ENCODE results near the gene SORD. TPM values are rescaled to one million over a fixed set of nuclear protein-coding genes. Genes with fewer than 3 reads are reported as not detected.
"Not testable (repeated sequence)": the region's sequence is repeated elsewhere in the genome, so short reads cannot be mapped to it uniquely, and the experiment has no call there.

SORD gene
- total RNA-seq (2014; rRNA removed; shearing (Covaris generic)): 53.1 and 58.4 TPM in 2 replicates

DNA sequence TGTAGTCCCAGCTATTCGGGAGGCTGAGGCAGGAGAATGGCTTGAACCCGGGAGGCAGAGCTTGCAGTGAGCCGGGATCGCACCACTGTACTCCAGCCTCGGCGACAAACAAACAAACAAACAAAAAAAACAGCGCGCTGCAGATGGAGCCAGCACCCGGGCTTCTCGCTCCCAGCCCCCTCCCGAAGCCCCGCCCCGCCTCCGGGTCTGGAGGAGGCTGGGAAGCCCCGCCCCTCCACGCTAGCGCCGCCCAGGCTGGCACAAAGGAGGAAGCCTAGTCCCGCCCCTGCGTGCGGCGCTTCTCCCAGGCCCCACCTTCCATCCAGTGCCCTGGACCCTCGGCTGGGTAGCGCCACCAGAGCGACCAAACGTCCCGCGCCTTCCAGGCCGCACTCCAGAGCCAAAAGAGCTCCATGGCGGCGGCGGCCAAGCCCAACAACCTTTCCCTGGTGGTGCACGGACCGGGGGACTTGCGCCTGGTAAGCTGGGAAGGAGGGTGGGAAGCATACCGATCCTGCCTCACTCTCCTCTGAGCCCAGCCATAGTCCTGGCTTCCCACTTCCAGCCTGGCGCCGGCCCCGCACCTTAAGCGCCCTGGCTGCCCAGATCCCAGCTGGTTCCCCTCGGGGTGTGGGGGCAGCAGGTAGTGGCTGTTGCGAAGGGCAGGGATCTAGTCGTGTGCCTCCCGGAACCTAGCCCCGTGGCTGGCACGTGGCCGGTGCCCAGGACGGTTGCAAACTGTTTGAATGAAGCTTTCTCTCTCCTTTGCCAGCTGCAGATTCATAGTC is at the start of gene SORD:
SORD (plus strand) TSS at position 325 of the 788 bp plus-strand sequence; CDS start at position 414, 89 bp downstream.
- DNase-seq: peak; percentile 99
- peaks cover 2% of the 10 kb centered on the region for H3K27me3 ChIP-seq (ENCODE audit: control insufficient read depth, insufficient read depth, low read length)
- H3K36me3 ChIP-seq (replicated peaks; ENCODE audit: control insufficient read depth, insufficient read depth, low read length): no peaks in the 10 kb centered on the region
- peak within 1 kb of the TSS; percentile 87 for H3K4me3 ChIP-seq (ENCODE audit: insufficient read depth, low read depth, low read length)

DNA sequence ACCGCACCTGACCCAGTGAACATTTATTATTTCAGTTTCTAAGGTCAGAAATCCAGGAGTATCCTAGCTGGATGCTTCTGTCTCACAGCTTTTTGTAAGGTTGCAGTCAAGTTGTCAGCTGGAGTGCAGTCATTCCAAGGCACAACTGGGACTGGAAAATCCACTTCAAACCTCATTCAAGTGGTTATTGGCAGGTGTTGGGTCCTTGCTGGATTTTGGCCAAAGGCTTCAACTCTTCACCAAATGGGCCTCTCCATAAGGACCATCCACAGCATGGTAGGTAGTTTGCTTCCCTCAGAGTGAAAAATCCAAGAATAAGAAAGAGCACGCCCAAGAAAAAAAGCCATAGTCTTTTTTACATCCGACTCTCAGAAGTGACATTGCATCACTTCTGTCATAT is 46.8 kb upstream of the SORD start:
- H3K4me3 ChIP-seq (ENCODE audit: insufficient read depth, low read depth, low read length); DNase-seq; H3K27me3 ChIP-seq (ENCODE audit: control insufficient read depth, insufficient read depth, low read length); H3K36me3 ChIP-seq (replicated peaks; ENCODE audit: control insufficient read depth, insufficient read depth, low read length): not testable (repeated sequence)

DNA sequence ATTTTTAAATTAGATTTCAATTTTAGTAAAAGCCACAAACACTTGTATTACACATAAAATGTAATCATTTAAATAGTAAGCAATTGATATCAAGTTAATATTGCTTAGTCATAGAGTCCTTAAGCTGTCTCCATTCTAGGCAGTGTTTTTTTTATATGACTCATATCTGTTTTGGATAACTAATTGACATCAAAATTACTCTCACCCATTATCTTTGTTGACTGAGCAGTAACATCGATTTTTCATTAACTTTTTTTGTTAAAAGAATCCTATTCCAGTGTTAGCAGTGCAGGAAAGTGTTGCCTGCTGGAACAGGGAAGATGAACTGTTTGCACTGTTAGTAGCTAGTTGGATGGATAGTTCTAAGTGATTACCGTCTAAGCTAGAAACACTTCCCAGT is 45.2 kb upstream of the SORD start:
- not testable (repeated sequence) for H3K36me3 ChIP-seq (replicated peaks; ENCODE audit: control insufficient read depth, insufficient read depth, low read length); H3K27me3 ChIP-seq (ENCODE audit: control insufficient read depth, insufficient read depth, low read length); H3K4me3 ChIP-seq (ENCODE audit: insufficient read depth, low read depth, low read length); DNase-seq

DNA sequence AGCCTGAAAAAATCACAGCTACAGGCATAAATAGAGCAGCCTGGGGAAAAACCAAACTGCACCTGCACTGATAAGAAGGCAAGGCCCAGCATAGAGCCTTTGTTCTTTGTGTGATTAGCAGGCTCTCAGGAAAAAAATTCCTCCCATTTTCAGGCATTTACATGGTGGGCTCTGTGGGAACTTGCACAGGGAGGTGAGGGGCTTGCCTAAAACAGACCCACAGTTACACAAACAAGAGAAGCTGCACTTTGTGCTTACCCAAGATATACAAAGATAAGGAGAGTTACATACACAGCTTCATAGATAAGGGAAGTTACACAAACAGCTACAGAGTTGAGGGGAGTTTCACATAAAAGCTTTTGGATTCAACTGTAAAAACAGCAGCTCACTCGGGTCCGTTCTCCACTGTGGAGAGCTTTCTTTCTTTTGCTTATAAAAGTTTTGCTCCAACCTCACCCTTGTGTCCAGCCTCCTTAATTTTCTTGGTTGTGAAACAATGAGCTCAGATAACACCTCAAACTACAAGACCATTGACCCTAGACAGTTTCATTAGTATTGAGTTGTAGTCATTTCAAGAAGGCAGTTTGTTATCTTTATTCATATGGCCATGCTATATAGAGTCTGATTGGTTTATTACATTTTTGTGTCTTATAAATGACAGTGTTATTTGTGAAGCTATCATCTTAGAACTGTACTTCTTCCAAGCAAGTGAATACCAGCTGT is 43.2 kb upstream of the SORD start:
- H3K4me3 ChIP-seq (ENCODE audit: insufficient read depth, low read depth, low read length); H3K36me3 ChIP-seq (replicated peaks; ENCODE audit: control insufficient read depth, insufficient read depth, low read length); DNase-seq; H3K27me3 ChIP-seq (ENCODE audit: control insufficient read depth, insufficient read depth, low read length): not testable (repeated sequence)

DNA sequence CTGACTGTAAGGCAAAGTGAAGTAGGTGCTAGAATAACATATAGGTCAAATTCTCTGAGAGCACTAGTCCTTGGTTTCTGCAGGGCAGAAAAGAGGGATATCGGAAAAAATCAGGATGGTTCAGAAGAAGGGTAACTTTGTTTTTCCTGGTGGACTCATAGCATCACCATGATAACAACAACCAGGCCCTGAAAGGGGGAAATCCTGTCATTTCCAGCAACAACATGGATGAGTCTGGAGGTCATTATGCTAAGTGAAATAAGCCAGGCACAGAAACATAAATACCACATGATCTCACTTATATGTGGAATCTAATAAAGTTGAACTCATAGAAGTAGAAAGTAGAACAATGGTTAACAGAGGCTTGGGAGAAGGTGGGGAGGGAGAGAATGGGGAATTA is 38.9 kb upstream of the SORD start:
- DNase-seq; H3K36me3 ChIP-seq (replicated peaks; ENCODE audit: control insufficient read depth, insufficient read depth, low read length); H3K27me3 ChIP-seq (ENCODE audit: control insufficient read depth, insufficient read depth, low read length); H3K4me3 ChIP-seq (ENCODE audit: insufficient read depth, low read depth, low read length): not testable (repeated sequence)

DNA sequence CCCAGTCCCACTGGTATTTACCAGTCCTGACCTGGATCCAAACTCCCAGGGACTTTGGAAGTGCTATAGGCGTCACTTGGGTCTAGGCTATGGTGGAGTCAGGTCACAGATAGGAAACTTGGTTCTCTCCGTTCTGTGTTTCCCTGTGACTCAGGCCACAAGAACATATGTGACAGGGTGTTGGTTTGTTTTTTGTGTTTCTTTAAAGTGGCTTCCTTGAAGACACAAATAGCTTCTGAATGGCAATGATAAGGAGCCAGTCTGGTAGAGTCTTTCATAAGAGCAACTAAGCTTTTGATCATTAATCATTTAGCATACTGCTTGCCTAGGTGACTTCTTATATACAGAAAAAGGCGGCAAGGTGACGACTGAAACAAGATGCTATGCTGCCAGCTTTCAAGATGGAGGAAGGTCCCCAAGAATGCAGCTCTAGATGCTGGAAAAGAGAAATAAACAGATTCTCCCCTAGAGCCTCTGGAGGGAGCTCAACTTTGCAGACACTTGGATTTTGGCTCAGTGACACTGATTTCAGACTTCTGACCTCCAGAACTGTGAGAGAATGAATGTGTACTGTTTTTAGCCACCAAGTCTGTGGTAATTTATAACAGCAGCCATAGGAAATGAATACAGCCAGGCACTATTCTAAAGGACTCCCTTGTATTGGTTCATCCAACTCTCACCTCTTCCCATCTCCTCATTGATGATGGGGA is 36.5 kb upstream of the SORD start:
- not testable (repeated sequence) for H3K36me3 ChIP-seq (replicated peaks; ENCODE audit: control insufficient read depth, insufficient read depth, low read length); DNase-seq; H3K27me3 ChIP-seq (ENCODE audit: control insufficient read depth, insufficient read depth, low read length); H3K4me3 ChIP-seq (ENCODE audit: insufficient read depth, low read depth, low read length)

DNA sequence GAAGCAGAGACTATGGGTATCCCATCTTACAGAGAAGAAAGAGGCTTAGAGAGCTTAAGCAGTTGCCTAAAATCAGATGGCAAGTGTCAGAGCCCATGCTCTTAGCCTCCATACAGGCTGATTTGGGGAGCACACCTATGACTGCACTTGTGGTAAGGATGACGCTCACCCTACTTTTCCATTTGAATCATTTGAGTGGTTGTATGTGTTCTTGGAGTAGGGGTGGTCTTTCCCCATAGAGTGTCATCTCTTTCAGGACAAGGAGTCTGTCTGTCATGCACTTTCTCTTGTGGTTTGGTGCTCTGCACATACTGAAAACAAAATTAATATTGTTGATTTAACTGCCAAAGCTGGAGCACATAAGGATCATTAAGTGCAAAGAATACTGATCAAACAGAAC is 35.3 kb upstream of the SORD start:
- not testable (repeated sequence) for DNase-seq; H3K36me3 ChIP-seq (replicated peaks; ENCODE audit: control insufficient read depth, insufficient read depth, low read length); H3K27me3 ChIP-seq (ENCODE audit: control insufficient read depth, insufficient read depth, low read length); H3K4me3 ChIP-seq (ENCODE audit: insufficient read depth, low read depth, low read length)

DNA sequence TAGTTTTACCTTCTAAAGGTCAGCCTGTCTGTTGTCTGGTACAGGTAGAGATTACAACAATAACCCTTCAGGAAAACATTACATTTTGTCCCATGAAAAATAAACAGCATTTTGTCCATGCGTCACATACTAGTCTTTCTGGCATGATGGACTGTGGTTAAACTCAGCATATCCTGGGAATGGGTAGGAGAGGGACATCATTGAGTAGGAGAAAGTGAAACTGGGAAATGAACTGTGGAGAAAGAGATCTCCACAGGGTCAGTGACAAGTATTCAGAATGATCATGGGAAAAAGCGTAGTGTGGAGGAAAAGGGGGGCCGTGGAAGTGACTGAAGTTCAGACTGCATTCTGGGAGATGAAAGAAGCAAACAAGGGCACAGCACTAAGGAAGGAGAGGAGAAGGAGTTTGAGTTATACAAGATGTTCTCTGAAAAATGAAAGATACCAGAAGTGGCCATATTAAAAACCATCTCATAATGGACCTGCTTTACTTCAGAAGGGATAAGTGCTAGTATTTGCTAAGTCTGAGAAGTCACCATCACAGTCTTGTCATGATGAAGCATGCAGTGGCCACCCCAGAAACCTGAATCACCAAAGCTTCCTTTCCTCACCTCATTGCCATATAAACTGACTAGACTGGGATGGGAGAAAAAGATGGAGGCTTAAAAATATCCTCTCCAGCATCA is 34.7 kb upstream of the SORD start:
- not testable (repeated sequence) for H3K27me3 ChIP-seq (ENCODE audit: control insufficient read depth, insufficient read depth, low read length); H3K4me3 ChIP-seq (ENCODE audit: insufficient read depth, low read depth, low read length); H3K36me3 ChIP-seq (replicated peaks; ENCODE audit: control insufficient read depth, insufficient read depth, low read length); DNase-seq

DNA sequence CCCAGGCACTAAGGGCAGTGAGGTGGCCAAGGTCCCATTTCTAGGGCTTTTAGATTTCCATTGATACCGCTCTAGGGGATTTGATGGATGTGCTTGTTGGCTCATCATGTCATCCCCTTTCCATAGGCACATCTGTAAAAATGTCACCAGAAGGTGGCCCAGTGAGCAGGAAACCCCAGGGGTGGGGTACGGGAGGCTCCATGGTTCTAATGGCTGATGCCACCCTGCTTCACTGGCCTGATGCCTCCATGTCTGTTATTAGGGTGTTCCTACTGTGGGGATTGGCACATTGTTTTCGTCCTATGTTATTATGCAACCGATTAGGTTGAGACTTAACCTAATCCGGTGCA is 34.1 kb upstream of the SORD start:
- DNase-seq; H3K4me3 ChIP-seq (ENCODE audit: insufficient read depth, low read depth, low read length): not testable (repeated sequence)

DNA sequence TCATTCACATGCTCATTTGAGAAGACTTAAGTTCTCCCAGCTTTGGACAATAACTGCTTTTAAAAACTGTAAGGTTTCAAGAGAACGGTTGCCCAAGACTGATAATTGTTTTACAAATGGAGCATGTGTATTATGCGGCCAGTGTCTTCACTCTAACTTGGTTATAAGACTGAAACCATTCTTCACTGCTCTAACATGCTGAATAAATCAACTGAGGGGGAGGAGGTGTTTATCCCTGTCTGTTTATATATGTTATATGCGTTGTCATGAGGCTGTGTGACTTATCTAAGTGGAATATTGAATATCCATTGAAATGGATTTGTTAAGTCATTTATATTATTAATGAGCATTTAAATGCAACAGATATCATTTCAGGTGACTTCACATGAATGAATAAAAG is 25.4 kb upstream of the SORD start:
- not testable (repeated sequence) for H3K4me3 ChIP-seq (ENCODE audit: insufficient read depth, low read depth, low read length); DNase-seq; H3K27me3 ChIP-seq (ENCODE audit: control insufficient read depth, insufficient read depth, low read length); H3K36me3 ChIP-seq (replicated peaks; ENCODE audit: control insufficient read depth, insufficient read depth, low read length)

More for the DNA sequence above, 34.1 kb upstream of the SORD start:
- H3K36me3 ChIP-seq (replicated peaks; ENCODE audit: control insufficient read depth, insufficient read depth, low read length); H3K27me3 ChIP-seq (ENCODE audit: control insufficient read depth, insufficient read depth, low read length): not testable (repeated sequence)

DNA sequence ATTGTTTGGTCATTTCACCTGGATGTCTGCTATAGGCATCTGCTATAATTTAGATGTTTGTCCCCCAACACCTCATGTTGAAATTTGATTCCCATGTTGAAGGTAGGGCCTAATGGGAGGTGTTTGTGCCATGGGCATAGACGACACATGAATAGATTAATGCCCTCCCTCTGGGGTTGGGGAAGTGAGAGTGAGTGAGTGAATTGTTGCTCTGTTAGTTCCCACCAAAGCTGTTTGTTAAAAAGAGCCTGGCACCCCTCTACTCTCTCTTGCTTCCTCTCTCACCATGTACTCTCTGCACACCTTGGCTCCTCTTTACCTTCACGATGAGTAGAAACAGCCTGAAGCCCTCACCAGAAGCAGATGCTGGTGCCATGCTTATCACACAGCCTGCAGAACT is 23.9 kb upstream of the SORD start:
- DNase-seq: no peak
- Histone ChIP-seq H3K4me3 (ENCODE audit: insufficient read depth, low read depth, low read length) (no peak overlapping the region), H3K36me3 (replicated peaks; ENCODE audit: control insufficient read depth, insufficient read depth, low read length) (no peaks in the 10 kb centered on the region), H3K27me3 (ENCODE audit: control insufficient read depth, insufficient read depth, low read length) (no peaks in the 10 kb centered on the region)

DNA sequence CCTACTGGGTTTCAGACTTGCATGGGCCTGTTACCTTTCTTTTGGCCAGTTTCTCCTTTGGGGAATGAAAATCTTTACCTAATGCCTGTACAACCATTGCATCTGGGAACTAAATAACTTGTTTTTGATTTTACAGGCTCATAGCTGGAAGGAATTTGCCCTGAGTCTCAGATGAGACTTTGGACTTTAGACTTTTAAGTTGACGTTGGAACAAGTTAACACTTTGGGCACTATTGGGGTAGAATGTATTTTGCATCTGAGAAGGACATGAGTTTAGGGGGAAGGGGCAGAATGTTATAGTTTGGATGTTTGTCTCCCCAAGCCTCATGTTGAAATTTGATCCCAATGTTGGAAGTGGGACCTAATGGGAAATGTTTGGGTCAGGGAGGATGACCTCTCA is 21.8 kb upstream of the SORD start:
- not testable (repeated sequence) for H3K27me3 ChIP-seq (ENCODE audit: control insufficient read depth, insufficient read depth, low read length)

DNA sequence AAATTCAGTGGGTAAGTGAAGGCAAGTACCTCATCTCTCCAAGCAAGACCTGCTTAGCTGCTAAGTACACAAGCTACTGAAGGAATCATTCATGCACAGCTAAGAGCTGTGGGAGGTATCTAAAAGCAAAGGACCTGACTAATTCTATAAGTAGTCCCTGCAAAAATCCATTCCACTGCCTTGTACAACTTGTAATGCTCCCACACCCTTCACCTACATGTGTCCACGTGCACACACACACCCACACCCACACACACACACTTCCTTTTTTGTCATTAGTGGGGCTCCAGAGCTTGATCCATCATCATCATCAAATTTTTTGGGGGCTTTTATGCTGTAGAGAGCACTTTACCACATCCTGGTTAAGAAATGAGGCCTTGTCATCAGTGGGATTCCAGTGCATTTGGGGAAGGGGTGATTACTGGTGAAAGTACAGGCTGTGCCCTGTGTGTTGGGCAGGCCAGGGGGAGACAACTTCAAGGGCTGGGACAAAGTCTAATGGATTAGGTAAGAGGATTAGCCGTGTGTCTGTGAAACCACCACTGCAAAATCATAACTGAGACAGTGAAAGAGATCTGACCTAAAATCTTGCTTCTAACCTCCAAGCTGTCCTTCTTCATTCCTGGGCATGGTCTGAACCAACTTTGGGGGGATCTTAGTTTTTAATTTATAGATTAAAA is 19.1 kb upstream of the SORD start:
- H3K4me3 ChIP-seq (ENCODE audit: insufficient read depth, low read depth, low read length); H3K36me3 ChIP-seq (replicated peaks; ENCODE audit: control insufficient read depth, insufficient read depth, low read length); DNase-seq; H3K27me3 ChIP-seq (ENCODE audit: control insufficient read depth, insufficient read depth, low read length): not testable (repeated sequence)

More for the DNA sequence above, 21.8 kb upstream of the SORD start:
- H3K4me3 ChIP-seq (ENCODE audit: insufficient read depth, low read depth, low read length); DNase-seq; H3K36me3 ChIP-seq (replicated peaks; ENCODE audit: control insufficient read depth, insufficient read depth, low read length): not testable (repeated sequence)

DNA sequence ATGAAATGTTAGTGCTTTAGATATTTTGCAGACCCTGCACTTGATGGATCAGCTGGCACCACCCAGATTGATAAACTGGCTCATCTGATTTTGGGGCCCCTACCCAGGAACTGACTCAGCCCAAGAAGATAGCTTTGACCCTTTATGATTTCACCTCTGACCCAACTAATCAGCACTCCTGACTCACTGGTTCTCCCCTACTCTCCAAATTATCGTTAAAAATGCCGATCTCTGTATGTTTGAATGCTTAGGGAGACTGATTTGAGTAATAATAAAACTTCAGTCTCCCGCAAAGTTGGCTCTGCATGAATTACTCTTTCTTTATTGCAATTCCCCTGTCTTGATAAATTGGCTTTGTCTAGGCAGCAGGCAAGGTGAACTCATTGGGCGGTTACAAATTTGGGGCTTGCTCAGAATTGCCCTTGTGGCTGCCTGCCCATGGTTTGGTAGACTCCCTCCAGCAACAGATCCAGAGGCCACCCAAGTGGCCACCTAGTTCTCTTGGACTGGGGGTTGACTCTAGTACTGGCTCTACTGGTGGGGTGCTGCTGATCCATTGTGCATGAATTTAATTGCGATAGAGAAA is 18.3 kb upstream of the SORD start:
- not testable (repeated sequence) for H3K4me3 ChIP-seq (ENCODE audit: insufficient read depth, low read depth, low read length); DNase-seq; H3K27me3 ChIP-seq (ENCODE audit: control insufficient read depth, insufficient read depth, low read length); H3K36me3 ChIP-seq (replicated peaks; ENCODE audit: control insufficient read depth, insufficient read depth, low read length)

Data from H7 (cell line).